WTC11 (cell line): ENCODE results near the gene DACT1. TPM values are rescaled to one million over a fixed set of nuclear protein-coding genes. Genes with fewer than 3 reads are reported as not detected.

Experiments
- ATAC-seq: fragments of 200-7000 bp; cut with Tn5 transposase; 2 replicates; pipeline ENCODE4 v1.10.0; 2021; ENCODE audit warnings: mild to moderate bottlenecking, moderate library complexity
- CTCF ChIA-PET: fragments of 300-600 bp; sonication (Branson Sonifier 250); formaldehyde crosslinking; loops from one replicate; lab custom pipeline; 2021; ENCODE audit warnings: antibody characterized with exemption; lab: Charles Lee
- POLR2A ChIA-PET: fragments of 350-600 bp; sonication (Branson Sonifier 250); formaldehyde crosslinking; loops from one replicate; lab custom pipeline; 2021; ENCODE audit warnings: antibody characterized with exemption; lab: Charles Lee
- DNase-seq: peaks from one replicate; pipeline ENCODE4 v3.0.0; 2021; ENCODE audit warnings: low spot score
- H3K27ac Mint-ChIP-seq: 2 replicates; pipeline ENCODE4 v1.8.0; 2021; ENCODE audit warnings: mixed read lengths
- H3K27me3 Mint-ChIP-seq: 2 replicates; pipeline ENCODE4 v1.8.0; 2021; ENCODE audit warnings: low read depth, mild to moderate bottlenecking, moderate library complexity, mixed read lengths
- H3K36me3 Mint-ChIP-seq: 2 replicates; pipeline ENCODE4 v1.8.0; 2021; ENCODE audit warnings: mixed read lengths
- H3K4me1 Mint-ChIP-seq: 2 replicates; pipeline ENCODE4 v1.8.0; 2022; ENCODE audit warnings: mixed read lengths
- H3K4me3 Mint-ChIP-seq: 2 replicates; pipeline ENCODE4 v1.8.0; 2021; ENCODE audit warnings: mild to moderate bottlenecking, moderate library complexity, mixed read lengths
- H3K9me3 Mint-ChIP-seq: 2 replicates; pipeline ENCODE4 v1.8.0; 2021; ENCODE audit warnings: mixed read lengths
- ESRRA ChIP-seq: sonication (generic); formaldehyde crosslinking; IDR thresholded peaks from 2 replicates; pipeline ENCODE4 v1.8.1; 2022; ENCODE audit warnings: mild to moderate bottlenecking, missing genetic modification reagents, borderline replicate concordance
- ETV6 ChIP-seq: sonication (generic); formaldehyde crosslinking; IDR thresholded peaks from 2 replicates; pipeline ENCODE4 v1.8.1; 2022; ENCODE audit warnings: mild to moderate bottlenecking, missing genetic modification reagents
- FOXJ3 ChIP-seq: sonication (generic); formaldehyde crosslinking; IDR thresholded peaks from 2 replicates; pipeline ENCODE4 v1.9.0; 2021; ENCODE audit warnings: missing genetic modification reagents, mild to moderate bottlenecking, borderline replicate concordance
- FOXP1 ChIP-seq: sonication (generic); formaldehyde crosslinking; IDR thresholded peaks from 2 replicates; pipeline ENCODE4 v1.8.0; 2022; ENCODE audit warnings: missing genetic modification reagents, mild to moderate bottlenecking, moderate library complexity, borderline replicate concordance
- GABPB1 ChIP-seq: sonication (generic); formaldehyde crosslinking; IDR thresholded peaks from 2 replicates; pipeline ENCODE4 v1.8.1; 2023; ENCODE audit warnings: mild to moderate bottlenecking, missing genetic modification reagents
- GTF2I ChIP-seq: fragments of 250-450 bp; sonication (Bioruptor Pico); conservative IDR thresholded peaks from 2 replicates; pipeline ENCODE4 v1.4.0; 2021; ENCODE audit warnings: mild to moderate bottlenecking
- IRF2 ChIP-seq: sonication (generic); formaldehyde crosslinking; IDR thresholded peaks from 2 replicates; pipeline ENCODE4 v1.8.0; 2022; ENCODE audit warnings: low read depth, missing genetic modification reagents, borderline replicate concordance
- NR1H2 ChIP-seq: sonication (generic); formaldehyde crosslinking; IDR thresholded peaks from 2 replicates; pipeline ENCODE4 v1.9.0; 2021; ENCODE audit warnings: mild to moderate bottlenecking, moderate library complexity, missing genetic modification reagents
- NR3C1 ChIP-seq: sonication (generic); formaldehyde crosslinking; conservative IDR thresholded peaks from 2 replicates; pipeline ENCODE4 v1.8.1; 2023; ENCODE audit warnings: low read depth, mild to moderate bottlenecking, missing genetic modification reagents
- OVOL2 ChIP-seq: fragments of 250-450 bp; sonication (Bioruptor Pico); IDR thresholded peaks from 2 replicates; pipeline ENCODE4 v1.9.0; 2021; ENCODE audit warnings: mild to moderate bottlenecking, borderline replicate concordance
- RORB ChIP-seq: fragments of 250-450 bp; sonication (Bioruptor Pico); IDR thresholded peaks from 2 replicates; pipeline ENCODE4 v1.9.0; 2021; ENCODE audit warnings: mild to moderate bottlenecking
- SMAD3 ChIP-seq: sonication (generic); formaldehyde crosslinking; IDR thresholded peaks from 2 replicates; pipeline ENCODE4 v1.8.0; 2022; ENCODE audit warnings: missing genetic modification reagents, mild to moderate bottlenecking, borderline replicate concordance
- ZNF317 ChIP-seq: sonication (generic); formaldehyde crosslinking; IDR thresholded peaks from 2 replicates; pipeline ENCODE4 v1.8.1; 2023; ENCODE audit warnings: low read depth, mild to moderate bottlenecking, moderate library complexity, missing genetic modification reagents, borderline replicate concordance
- ZNF671 ChIP-seq: fragments of 250-450 bp; sonication (Bioruptor Pico); IDR thresholded peaks from 2 replicates; pipeline ENCODE4 v1.8.0; 2021; ENCODE audit warnings: mild to moderate bottlenecking
- total RNA-seq: library from RNA; stranded (reverse); gene quantifications from 3 replicates; pipeline ENCODE4 v1.2.3, GENCODE V29; 2021
- TF ChIP-seq, protein P1 (sequence below): sonication (generic); formaldehyde crosslinking; IDR thresholded peaks from 2 replicates; pipeline ENCODE4 v1.8.1; 2022; ENCODE audit warnings: low read depth, missing genetic modification reagents, borderline replicate concordance
- TF ChIP-seq, protein P2 (sequence below): sonication (generic); formaldehyde crosslinking; IDR thresholded peaks from 2 replicates; pipeline ENCODE4 v1.8.1; 2022; ENCODE audit warnings: low read depth, mild to moderate bottlenecking, moderate library complexity, missing genetic modification reagents, borderline replicate concordance
- TF ChIP-seq, protein P3 (sequence below): sonication (generic); formaldehyde crosslinking; IDR thresholded peaks from 2 replicates; pipeline ENCODE4 v1.8.0; 2022; ENCODE audit warnings: mild to moderate bottlenecking, missing genetic modification reagents
- TF ChIP-seq, protein P4 (sequence below): sonication (generic); formaldehyde crosslinking; IDR thresholded peaks from 2 replicates; pipeline ENCODE4 v1.8.0; 2023; ENCODE audit warnings: missing genetic modification reagents, mild to moderate bottlenecking, borderline replicate concordance
- TF ChIP-seq, protein P5 (sequence below): sonication (generic); formaldehyde crosslinking; IDR thresholded peaks from 2 replicates; pipeline ENCODE4 v1.8.0; 2023; ENCODE audit warnings: missing genetic modification reagents
- TF ChIP-seq, protein P6 (sequence below): fragments of 250-450 bp; sonication (Bioruptor Pico); IDR thresholded peaks from 2 replicates; pipeline ENCODE4 v1.9.0; 2021; ENCODE audit warnings: moderate library complexity, mild to moderate bottlenecking, inconsistent platforms, borderline replicate concordance
- TF ChIP-seq, protein P7 (sequence below): fragments of 250-450 bp; sonication (Bioruptor Pico); IDR thresholded peaks from 2 replicates; pipeline ENCODE4 v2.1.2; 2022; ENCODE audit warnings: mild to moderate bottlenecking, moderate library complexity
- TF ChIP-seq, protein P8 (sequence below): fragments of 250-450 bp; sonication (Bioruptor Pico); IDR thresholded peaks from 2 replicates; pipeline ENCODE4 v1.9.0; 2021; ENCODE audit warnings: mild to moderate bottlenecking

DACT1 gene
- total RNA-seq, 1 experiment from 2014 or later: 21.2 TPM

DNA sequence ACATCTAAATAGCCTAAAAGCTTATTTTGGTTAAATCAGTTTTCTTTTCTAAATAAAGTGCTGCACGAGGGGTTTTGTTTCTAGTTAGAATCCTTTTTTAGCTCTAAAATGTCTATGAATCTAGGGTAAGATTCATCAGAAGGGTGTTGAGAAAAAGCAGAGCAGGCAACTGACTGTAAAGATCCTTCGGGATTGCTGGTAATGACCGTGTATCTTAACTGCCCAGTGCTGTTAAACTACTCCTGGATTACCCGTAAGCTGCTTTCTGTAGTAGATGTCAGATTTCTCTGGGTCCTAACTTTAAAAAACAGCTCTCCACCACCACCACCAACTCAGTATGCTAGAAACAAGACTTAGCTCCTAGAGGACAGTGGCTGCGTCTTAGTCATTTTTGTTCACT is 39.2 kb downstream of the DACT1 start:
- no peak for ATAC-seq
- DNase-seq: no peak
- CTCF ChIA-PET: no interaction called here
- POLR2A ChIA-PET: no interaction called here
- Mint-ChIP-seq H3K9me3 (no peaks in the 10 kb centered on the region), H3K4me1 (no peaks in the 10 kb centered on the region), H3K27me3 (no peaks in the 10 kb centered on the region), H3K36me3 (no peaks in the 10 kb centered on the region), H3K27ac (no peak overlapping the region), H3K4me3 (no peak overlapping the region)
- TF ChIP-seq ZNF317 (CRISPR knock-in tag) (no peak), GABPB1 (no peak), FOXJ3 (CRISPR knock-in tag) (no peak), SMAD3 (no peak), GTF2I (CRISPR knock-in tag) (no peak), ESRRA (CRISPR knock-in tag) (no peak), FOXP1 (no peak), NR1H2 (CRISPR knock-in tag) (no peak), ETV6 (CRISPR knock-in tag) (no peak), ZNF671 (no peak)
- TF ChIP-seq, protein P1, sequence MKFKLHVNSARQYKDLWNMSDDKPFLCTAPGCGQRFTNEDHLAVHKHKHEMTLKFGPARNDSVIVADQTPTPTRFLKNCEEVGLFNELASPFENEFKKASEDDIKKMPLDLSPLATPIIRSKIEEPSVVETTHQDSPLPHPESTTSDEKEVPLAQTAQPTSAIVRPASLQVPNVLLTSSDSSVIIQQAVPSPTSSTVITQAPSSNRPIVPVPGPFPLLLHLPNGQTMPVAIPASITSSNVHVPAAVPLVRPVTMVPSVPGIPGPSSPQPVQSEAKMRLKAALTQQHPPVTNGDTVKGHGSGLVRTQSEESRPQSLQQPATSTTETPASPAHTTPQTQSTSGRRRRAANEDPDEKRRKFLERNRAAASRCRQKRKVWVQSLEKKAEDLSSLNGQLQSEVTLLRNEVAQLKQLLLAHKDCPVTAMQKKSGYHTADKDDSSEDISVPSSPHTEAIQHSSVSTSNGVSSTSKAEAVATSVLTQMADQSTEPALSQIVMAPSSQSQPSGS (CRISPR knock-in tag): no peak
- TF ChIP-seq, protein P2, sequence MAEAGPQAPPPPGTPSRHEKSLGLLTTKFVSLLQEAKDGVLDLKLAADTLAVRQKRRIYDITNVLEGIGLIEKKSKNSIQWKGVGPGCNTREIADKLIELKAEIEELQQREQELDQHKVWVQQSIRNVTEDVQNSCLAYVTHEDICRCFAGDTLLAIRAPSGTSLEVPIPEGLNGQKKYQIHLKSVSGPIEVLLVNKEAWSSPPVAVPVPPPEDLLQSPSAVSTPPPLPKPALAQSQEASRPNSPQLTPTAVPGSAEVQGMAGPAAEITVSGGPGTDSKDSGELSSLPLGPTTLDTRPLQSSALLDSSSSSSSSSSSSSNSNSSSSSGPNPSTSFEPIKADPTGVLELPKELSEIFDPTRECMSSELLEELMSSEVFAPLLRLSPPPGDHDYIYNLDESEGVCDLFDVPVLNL (CRISPR knock-in tag): no peak
- TF ChIP-seq, protein P3, sequence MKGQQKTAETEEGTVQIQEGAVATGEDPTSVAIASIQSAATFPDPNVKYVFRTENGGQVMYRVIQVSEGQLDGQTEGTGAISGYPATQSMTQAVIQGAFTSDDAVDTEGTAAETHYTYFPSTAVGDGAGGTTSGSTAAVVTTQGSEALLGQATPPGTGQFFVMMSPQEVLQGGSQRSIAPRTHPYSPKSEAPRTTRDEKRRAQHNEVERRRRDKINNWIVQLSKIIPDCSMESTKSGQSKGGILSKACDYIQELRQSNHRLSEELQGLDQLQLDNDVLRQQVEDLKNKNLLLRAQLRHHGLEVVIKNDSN (CRISPR knock-in tag): no peak
- TF ChIP-seq, protein P4, sequence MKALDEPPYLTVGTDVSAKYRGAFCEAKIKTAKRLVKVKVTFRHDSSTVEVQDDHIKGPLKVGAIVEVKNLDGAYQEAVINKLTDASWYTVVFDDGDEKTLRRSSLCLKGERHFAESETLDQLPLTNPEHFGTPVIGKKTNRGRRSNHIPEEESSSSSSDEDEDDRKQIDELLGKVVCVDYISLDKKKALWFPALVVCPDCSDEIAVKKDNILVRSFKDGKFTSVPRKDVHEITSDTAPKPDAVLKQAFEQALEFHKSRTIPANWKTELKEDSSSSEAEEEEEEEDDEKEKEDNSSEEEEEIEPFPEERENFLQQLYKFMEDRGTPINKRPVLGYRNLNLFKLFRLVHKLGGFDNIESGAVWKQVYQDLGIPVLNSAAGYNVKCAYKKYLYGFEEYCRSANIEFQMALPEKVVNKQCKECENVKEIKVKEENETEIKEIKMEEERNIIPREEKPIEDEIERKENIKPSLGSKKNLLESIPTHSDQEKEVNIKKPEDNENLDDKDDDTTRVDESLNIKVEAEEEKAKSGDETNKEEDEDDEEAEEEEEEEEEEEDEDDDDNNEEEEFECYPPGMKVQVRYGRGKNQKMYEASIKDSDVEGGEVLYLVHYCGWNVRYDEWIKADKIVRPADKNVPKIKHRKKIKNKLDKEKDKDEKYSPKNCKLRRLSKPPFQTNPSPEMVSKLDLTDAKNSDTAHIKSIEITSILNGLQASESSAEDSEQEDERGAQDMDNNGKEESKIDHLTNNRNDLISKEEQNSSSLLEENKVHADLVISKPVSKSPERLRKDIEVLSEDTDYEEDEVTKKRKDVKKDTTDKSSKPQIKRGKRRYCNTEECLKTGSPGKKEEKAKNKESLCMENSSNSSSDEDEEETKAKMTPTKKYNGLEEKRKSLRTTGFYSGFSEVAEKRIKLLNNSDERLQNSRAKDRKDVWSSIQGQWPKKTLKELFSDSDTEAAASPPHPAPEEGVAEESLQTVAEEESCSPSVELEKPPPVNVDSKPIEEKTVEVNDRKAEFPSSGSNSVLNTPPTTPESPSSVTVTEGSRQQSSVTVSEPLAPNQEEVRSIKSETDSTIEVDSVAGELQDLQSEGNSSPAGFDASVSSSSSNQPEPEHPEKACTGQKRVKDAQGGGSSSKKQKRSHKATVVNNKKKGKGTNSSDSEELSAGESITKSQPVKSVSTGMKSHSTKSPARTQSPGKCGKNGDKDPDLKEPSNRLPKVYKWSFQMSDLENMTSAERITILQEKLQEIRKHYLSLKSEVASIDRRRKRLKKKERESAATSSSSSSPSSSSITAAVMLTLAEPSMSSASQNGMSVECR (CRISPR knock-in tag): no peak
- TF ChIP-seq, protein P5, sequence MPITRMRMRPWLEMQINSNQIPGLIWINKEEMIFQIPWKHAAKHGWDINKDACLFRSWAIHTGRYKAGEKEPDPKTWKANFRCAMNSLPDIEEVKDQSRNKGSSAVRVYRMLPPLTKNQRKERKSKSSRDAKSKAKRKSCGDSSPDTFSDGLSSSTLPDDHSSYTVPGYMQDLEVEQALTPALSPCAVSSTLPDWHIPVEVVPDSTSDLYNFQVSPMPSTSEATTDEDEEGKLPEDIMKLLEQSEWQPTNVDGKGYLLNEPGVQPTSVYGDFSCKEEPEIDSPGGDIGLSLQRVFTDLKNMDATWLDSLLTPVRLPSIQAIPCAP (CRISPR knock-in tag): no peak

DNA sequence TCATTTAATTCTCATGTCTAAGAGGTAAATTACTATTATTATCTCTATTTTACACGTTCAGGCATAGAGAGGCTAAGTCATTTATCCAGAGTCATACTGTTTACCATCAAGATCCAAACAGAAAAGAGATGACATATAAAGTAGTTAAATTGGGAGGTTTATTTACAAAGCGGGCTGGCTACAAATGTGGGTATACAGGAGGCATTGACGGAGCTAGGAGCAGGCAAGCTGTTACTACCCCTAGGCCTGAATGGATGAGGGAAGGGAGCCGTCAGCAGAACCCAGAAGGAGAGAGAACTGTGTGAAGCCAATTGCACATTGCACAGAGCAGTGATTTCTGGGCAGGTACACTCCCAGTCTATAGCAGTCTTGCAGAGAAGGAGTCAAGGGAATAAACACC is 39.8 kb downstream of the DACT1 start:
- Mint-ChIP-seq H3K36me3 (no peaks in the 10 kb centered on the region), H3K27ac (no peak overlapping the region), H3K27me3 (no peaks in the 10 kb centered on the region), H3K4me1 (no peaks in the 10 kb centered on the region), H3K9me3 (no peaks in the 10 kb centered on the region; the same call in 1 of the 2 replicates), H3K4me3 (no peak overlapping the region)
- ATAC-seq: no peak
- TF ChIP-seq RORB (CRISPR knock-in tag) (no peak), IRF2 (CRISPR knock-in tag) (no peak), NR3C1 (CRISPR knock-in tag) (no peak), OVOL2 (CRISPR knock-in tag) (no peak), FOXP1 (no peak)
- TF ChIP-seq, protein P6, sequence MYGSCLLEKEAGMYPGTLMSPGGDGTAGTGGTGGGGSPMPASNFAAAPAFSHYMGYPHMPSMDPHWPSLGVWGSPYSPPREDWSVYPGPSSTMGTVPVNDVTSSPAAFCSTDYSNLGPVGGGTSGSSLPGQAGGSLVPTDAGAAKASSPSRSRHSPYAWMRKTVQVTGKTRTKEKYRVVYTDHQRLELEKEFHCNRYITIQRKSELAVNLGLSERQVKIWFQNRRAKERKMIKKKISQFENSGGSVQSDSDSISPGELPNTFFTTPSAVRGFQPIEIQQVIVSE (CRISPR knock-in tag): no peak
- TF ChIP-seq, protein P7, sequence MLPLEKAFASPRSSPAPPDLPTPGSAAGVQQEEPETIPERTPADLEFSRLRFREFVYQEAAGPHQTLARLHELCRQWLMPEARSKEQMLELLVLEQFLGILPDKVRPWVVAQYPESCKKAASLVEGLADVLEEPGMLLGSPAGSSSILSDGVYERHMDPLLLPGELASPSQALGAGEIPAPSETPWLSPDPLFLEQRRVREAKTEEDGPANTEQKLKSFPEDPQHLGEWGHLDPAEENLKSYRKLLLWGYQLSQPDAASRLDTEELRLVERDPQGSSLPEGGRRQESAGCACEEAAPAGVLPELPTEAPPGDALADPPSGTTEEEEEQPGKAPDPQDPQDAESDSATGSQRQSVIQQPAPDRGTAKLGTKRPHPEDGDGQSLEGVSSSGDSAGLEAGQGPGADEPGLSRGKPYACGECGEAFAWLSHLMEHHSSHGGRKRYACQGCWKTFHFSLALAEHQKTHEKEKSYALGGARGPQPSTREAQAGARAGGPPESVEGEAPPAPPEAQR (CRISPR knock-in tag): no peak
- TF ChIP-seq, protein P8, sequence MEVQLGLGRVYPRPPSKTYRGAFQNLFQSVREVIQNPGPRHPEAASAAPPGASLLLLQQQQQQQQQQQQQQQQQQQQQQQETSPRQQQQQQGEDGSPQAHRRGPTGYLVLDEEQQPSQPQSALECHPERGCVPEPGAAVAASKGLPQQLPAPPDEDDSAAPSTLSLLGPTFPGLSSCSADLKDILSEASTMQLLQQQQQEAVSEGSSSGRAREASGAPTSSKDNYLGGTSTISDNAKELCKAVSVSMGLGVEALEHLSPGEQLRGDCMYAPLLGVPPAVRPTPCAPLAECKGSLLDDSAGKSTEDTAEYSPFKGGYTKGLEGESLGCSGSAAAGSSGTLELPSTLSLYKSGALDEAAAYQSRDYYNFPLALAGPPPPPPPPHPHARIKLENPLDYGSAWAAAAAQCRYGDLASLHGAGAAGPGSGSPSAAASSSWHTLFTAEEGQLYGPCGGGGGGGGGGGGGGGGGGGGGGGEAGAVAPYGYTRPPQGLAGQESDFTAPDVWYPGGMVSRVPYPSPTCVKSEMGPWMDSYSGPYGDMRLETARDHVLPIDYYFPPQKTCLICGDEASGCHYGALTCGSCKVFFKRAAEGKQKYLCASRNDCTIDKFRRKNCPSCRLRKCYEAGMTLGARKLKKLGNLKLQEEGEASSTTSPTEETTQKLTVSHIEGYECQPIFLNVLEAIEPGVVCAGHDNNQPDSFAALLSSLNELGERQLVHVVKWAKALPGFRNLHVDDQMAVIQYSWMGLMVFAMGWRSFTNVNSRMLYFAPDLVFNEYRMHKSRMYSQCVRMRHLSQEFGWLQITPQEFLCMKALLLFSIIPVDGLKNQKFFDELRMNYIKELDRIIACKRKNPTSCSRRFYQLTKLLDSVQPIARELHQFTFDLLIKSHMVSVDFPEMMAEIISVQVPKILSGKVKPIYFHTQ: no peak
- CTCF ChIA-PET: no interaction called here
- no peak for DNase-seq
- POLR2A ChIA-PET: no interaction called here
